ENCODE results near the gene CTDNEP1. TPM values are rescaled to one million over a fixed set of nuclear protein-coding genes. Genes with fewer than 3 reads are reported as not detected.
A peak's percentile ranks its signal among the peaks of the same experiment; 100 is the strongest.
"Not testable (repeated sequence)": the region's sequence is repeated elsewhere in the genome, so short reads cannot be mapped to it uniquely, and the experiment has no call there.

Gene CTDNEP1
- polyA plus RNA-seq, 1 donor: 124 TPM

- DNase-seq: no peak
- no CpG with 5 or more reads among the region's 4 CpGs for WGBS (ENCODE audit: insufficient coverage, low lambda C conversion rate)
- peaks cover 31% of the 10 kb centered on the region for H3K36me3 ChIP-seq (ENCODE audit: control insufficient read depth, insufficient read depth, low read length)
- no peaks in the 10 kb centered on the region for H3K27me3 ChIP-seq (ENCODE audit: control insufficient read depth, insufficient read depth, low read length)
- no peak overlapping the region for H3K4me3 ChIP-seq (ENCODE audit: low read length)
- no peaks in the 10 kb centered on the region for H3K9me3 ChIP-seq (ENCODE audit: control insufficient read depth, low read depth, low read length)
- H3K27ac ChIP-seq (ENCODE audit: low read length): no peak overlapping the region
- peaks cover 5% of the 10 kb centered on the region for H3K4me1 ChIP-seq (ENCODE audit: control insufficient read depth, insufficient read depth, low read length)
These were observed 2.7 kb downstream of the CTDNEP1 start for GRCh38 chr17:7248796-7249195.

GRCh38 chr17:7246779-7247178, 4.8 kb downstream of the CTDNEP1 start:
- Histone ChIP-seq H3K4me1 (ENCODE audit: control insufficient read depth, insufficient read depth, low read length) (peaks cover 5% of the 10 kb centered on the region), H3K36me3 (ENCODE audit: control insufficient read depth, insufficient read depth, low read length) (peaks cover 33% of the 10 kb centered on the region), H3K4me3 (ENCODE audit: low read length) (no peak overlapping the region), H3K9me3 (ENCODE audit: control insufficient read depth, low read depth, low read length) (no peaks in the 10 kb centered on the region), H3K27ac (ENCODE audit: low read length) (no peak overlapping the region), H3K27me3 (ENCODE audit: control insufficient read depth, insufficient read depth, low read length) (no peaks in the 10 kb centered on the region)
- no CpG with 5 or more reads among the region's 5 CpGs for WGBS (ENCODE audit: insufficient coverage, low lambda C conversion rate)
- no peak for DNase-seq

- WGBS (ENCODE audit: insufficient coverage, low lambda C conversion rate): no CpG with 5 or more reads among the region's 10 CpGs
- Histone ChIP-seq H3K27ac (ENCODE audit: low read length) (peak overlapping the region; percentile 99), H3K4me1 (ENCODE audit: control insufficient read depth, insufficient read depth, low read length) (peaks cover 14% of the 10 kb centered on the region), H3K36me3 (ENCODE audit: control insufficient read depth, insufficient read depth, low read length) (peaks cover 39% of the 10 kb centered on the region)
- not testable (repeated sequence) for H3K9me3 ChIP-seq (ENCODE audit: control insufficient read depth, low read depth, low read length); H3K4me3 ChIP-seq (ENCODE audit: low read length); H3K27me3 ChIP-seq (ENCODE audit: control insufficient read depth, insufficient read depth, low read length); DNase-seq
These were observed 7.7 kb downstream of the CTDNEP1 start for GRCh38 chr17:7243838-7244237.

- Histone ChIP-seq H3K27me3 (ENCODE audit: control insufficient read depth, insufficient read depth, low read length) (no peaks in the 10 kb centered on the region), H3K4me1 (ENCODE audit: control insufficient read depth, insufficient read depth, low read length) (peaks cover 14% of the 10 kb centered on the region), H3K36me3 (ENCODE audit: control insufficient read depth, insufficient read depth, low read length) (peaks cover 39% of the 10 kb centered on the region), H3K27ac (ENCODE audit: low read length) (peak overlapping the region; percentile 99), H3K4me3 (ENCODE audit: low read length) (peak overlapping the region; percentile 95), H3K9me3 (ENCODE audit: control insufficient read depth, low read depth, low read length) (no peaks in the 10 kb centered on the region)
- DNase-seq: no peak
- 17% methylated on average over 1 of the region's 2 CpGs for WGBS (ENCODE audit: insufficient coverage, low lambda C conversion rate)
These were observed 8.1 kb downstream of the CTDNEP1 start for GRCh38 chr17:7243453-7243729.

- Histone ChIP-seq H3K36me3 (ENCODE audit: control insufficient read depth, insufficient read depth, low read length) (peaks cover 39% of the 10 kb centered on the region), H3K4me1 (ENCODE audit: control insufficient read depth, insufficient read depth, low read length) (peaks cover 14% of the 10 kb centered on the region), H3K27ac (ENCODE audit: low read length) (peak overlapping the region; percentile 99), H3K9me3 (ENCODE audit: control insufficient read depth, low read depth, low read length) (no peaks in the 10 kb centered on the region), H3K27me3 (ENCODE audit: control insufficient read depth, insufficient read depth, low read length) (no peaks in the 10 kb centered on the region), H3K4me3 (ENCODE audit: low read length) (peak overlapping the region; percentile 95)
- WGBS (ENCODE audit: insufficient coverage, low lambda C conversion rate): 0% methylated on average over 2 of the region's 49 CpGs
- DNase-seq: peak; percentile 96 to 97
These were observed 8.6 kb downstream of the CTDNEP1 start for GRCh38 chr17:7242717-7243452.

- Histone ChIP-seq H3K9me3 (ENCODE audit: control insufficient read depth, low read depth, low read length) (no peaks in the 10 kb centered on the region), H3K4me3 (ENCODE audit: low read length) (peak within 1 kb of the TSS; percentile 95), H3K4me1 (ENCODE audit: control insufficient read depth, insufficient read depth, low read length) (peaks cover 19% of the 10 kb centered on the region), H3K27me3 (ENCODE audit: control insufficient read depth, insufficient read depth, low read length) (no peaks in the 10 kb centered on the region), H3K27ac (ENCODE audit: low read length) (peak within 1 kb of the TSS; percentile 99), H3K36me3 (ENCODE audit: control insufficient read depth, insufficient read depth, low read length) (peaks cover 42% of the 10 kb centered on the region)
- peak; percentile 92 to 96 for DNase-seq
- WGBS (ENCODE audit: insufficient coverage, low lambda C conversion rate): no CpG with 5 or more reads among the region's 62 CpGs
These were observed 9.5 kb downstream of the CTDNEP1 start, which contains the start of gene GABARAP for GRCh38 chr17:7241783-7242716. Gene GABARAP, minus strand, starts transcription at chr17:7242449. Its CDS starts 119 bp downstream, at chr17:7242330.

- H3K27ac ChIP-seq (ENCODE audit: low read length): peak overlapping the region; percentile 99
- H3K9me3 ChIP-seq (ENCODE audit: control insufficient read depth, low read depth, low read length): no peaks in the 10 kb centered on the region
- no peaks in the 10 kb centered on the region for H3K27me3 ChIP-seq (ENCODE audit: control insufficient read depth, insufficient read depth, low read length)
- peaks cover 42% of the 10 kb centered on the region for H3K36me3 ChIP-seq (ENCODE audit: control insufficient read depth, insufficient read depth, low read length)
- DNase-seq: no peak
- peaks cover 22% of the 10 kb centered on the region for H3K4me1 ChIP-seq (ENCODE audit: control insufficient read depth, insufficient read depth, low read length)
- no CpG with 5 or more reads among the region's 9 CpGs for WGBS (ENCODE audit: insufficient coverage, low lambda C conversion rate)
- peak overlapping the region; percentile 95 for H3K4me3 ChIP-seq (ENCODE audit: low read length)
These were observed 10.3 kb downstream of the CTDNEP1 start for GRCh38 chr17:7241090-7241733.

GRCh38 chr17:7240375-7240774, 11.2 kb downstream of the CTDNEP1 start:
- peak overlapping the region; percentile 95 for H3K4me3 ChIP-seq (ENCODE audit: low read length)
- no peak for DNase-seq
- no peaks in the 10 kb centered on the region for H3K27me3 ChIP-seq (ENCODE audit: control insufficient read depth, insufficient read depth, low read length)
- peak overlapping the region; percentile 99 for H3K27ac ChIP-seq (ENCODE audit: low read length)
- no CpG with 5 or more reads among the region's 4 CpGs for WGBS (ENCODE audit: insufficient coverage, low lambda C conversion rate)
- peaks cover 42% of the 10 kb centered on the region for H3K36me3 ChIP-seq (ENCODE audit: control insufficient read depth, insufficient read depth, low read length)
- peaks cover 29% of the 10 kb centered on the region for H3K4me1 ChIP-seq (ENCODE audit: control insufficient read depth, insufficient read depth, low read length)
- no peaks in the 10 kb centered on the region for H3K9me3 ChIP-seq (ENCODE audit: control insufficient read depth, low read depth, low read length)

GRCh38 chr17:7239091-7240027, 12.2 kb downstream of the CTDNEP1 start, which contains the start of gene PHF23:
Gene PHF23, minus strand, starts transcription at chr17:7239457. Its CDS starts 178 bp downstream, at chr17:7239279.
- Histone ChIP-seq H3K27me3 (ENCODE audit: control insufficient read depth, insufficient read depth, low read length) (no peaks in the 10 kb centered on the region), H3K27ac (ENCODE audit: low read length) (peak within 1 kb of the TSS; percentile 66), H3K9me3 (ENCODE audit: control insufficient read depth, low read depth, low read length) (no peaks in the 10 kb centered on the region), H3K4me1 (ENCODE audit: control insufficient read depth, insufficient read depth, low read length) (peaks cover 32% of the 10 kb centered on the region), H3K36me3 (ENCODE audit: control insufficient read depth, insufficient read depth, low read length) (peaks cover 42% of the 10 kb centered on the region), H3K4me3 (ENCODE audit: low read length) (peak within 1 kb of the TSS; percentile 98)
- peak; percentile 100 for DNase-seq
- no CpG with 5 or more reads among the region's 72 CpGs for WGBS (ENCODE audit: insufficient coverage, low lambda C conversion rate)
